Vagina (tissue), 2 donors: Measurements from ENCODE around the gene EFCAB9.
"Not testable (repeated sequence)": the region's sequence is repeated elsewhere in the genome, so short reads cannot be mapped to it uniquely, and the experiment has no call there.

ENCODE experiments used
- CTCF ChIP-seq, 3 experiments: fragments of 450-650 bp in 2 of 3; fragments of 200-600 bp in 1 of 3; sonication (generic) in 1 of 3; IDR thresholded peaks; one replicate each; pipeline ENCODE4 v1.5.1; 2017 to 2019; ENCODE audit warnings: antibody characterized with exemption in 3 of 3, mild to moderate bottlenecking in 2 of 3, moderate library complexity in 2 of 3
- POLR2A ChIP-seq, 2 donors: fragments of 450-650 bp; IDR thresholded peaks; one replicate each; pipeline ENCODE4 v1.6.1; 2017; ENCODE audit warnings: antibody characterized with exemption in 2 of 2, mild to moderate bottlenecking in 2 of 2, moderate library complexity in 2 of 2
- POLR2AphosphoS5 ChIP-seq, 2 donors: sonication (generic); formaldehyde crosslinking; IDR thresholded peaks; one replicate each; pipeline ENCODE4 v1.9.0; 2017; ENCODE audit warnings: antibody characterized with exemption in 2 of 2, mild to moderate bottlenecking in 2 of 2, low read depth in 1 of 2; ENCODE audit not compliant: insufficient read depth in 1 of 2

GRCh38 chr5:172197775-172198174 lies 3.8 kb downstream of the EFCAB9 start:
- not testable (repeated sequence) for TF ChIP-seq CTCF (IDR thresholded peaks at IDR 0.05); POLR2A (IDR thresholded peaks at IDR 0.05); POLR2AphosphoS5 (IDR thresholded peaks at IDR 0.05; ENCODE audit: insufficient read depth in 1 of 2, low read depth in 1 of 2)
